Astrocyte (in vitro differentiated cells and primary cell): Measurements from ENCODE around the gene STON2.

Experiments used
- EZH2 ChIP-seq: IDR thresholded peaks from 2 replicates; pipeline ENCODE4 v1.6.1; 2012; ENCODE audit warnings: mild to moderate bottlenecking, low read length, inconsistent platforms; ENCODE audit not compliant: insufficient read depth
- TF ChIP-seq, protein P1 (sequence below): IDR thresholded peaks from 2 replicates; pipeline ENCODE4 v1.5.1; 2011; ENCODE audit warnings: low read depth, mild to moderate bottlenecking, inconsistent platforms, low read length, moderate library complexity; ENCODE audit not compliant: insufficient read depth

DNA sequence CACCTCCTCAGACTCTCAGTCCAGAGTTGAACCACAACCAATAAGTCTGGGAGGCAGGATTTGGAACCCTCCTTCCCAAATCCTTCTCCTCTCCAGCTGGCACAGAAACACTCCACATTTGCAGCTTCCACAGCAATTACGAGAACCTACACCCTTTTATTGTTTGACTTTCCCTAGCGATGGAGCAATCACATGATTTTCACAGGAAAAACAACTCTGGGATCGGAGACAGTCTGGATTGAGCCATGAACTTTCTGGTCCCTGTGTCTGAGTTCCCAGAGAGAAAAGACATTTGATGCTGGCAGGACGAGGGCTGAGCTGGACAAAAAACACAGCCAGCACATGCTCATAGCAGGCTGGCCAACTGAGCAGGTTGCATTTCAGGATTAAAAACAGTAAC lies 49.0 kb upstream of the STON2 start:
- TF ChIP-seq, protein P1, sequence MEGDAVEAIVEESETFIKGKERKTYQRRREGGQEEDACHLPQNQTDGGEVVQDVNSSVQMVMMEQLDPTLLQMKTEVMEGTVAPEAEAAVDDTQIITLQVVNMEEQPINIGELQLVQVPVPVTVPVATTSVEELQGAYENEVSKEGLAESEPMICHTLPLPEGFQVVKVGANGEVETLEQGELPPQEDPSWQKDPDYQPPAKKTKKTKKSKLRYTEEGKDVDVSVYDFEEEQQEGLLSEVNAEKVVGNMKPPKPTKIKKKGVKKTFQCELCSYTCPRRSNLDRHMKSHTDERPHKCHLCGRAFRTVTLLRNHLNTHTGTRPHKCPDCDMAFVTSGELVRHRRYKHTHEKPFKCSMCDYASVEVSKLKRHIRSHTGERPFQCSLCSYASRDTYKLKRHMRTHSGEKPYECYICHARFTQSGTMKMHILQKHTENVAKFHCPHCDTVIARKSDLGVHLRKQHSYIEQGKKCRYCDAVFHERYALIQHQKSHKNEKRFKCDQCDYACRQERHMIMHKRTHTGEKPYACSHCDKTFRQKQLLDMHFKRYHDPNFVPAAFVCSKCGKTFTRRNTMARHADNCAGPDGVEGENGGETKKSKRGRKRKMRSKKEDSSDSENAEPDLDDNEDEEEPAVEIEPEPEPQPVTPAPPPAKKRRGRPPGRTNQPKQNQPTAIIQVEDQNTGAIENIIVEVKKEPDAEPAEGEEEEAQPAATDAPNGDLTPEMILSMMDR = no peak
- TF ChIP-seq EZH2 = no peak
